Measurements from ENCODE around the gene PRDM8.

PRDM8 gene

DNA sequence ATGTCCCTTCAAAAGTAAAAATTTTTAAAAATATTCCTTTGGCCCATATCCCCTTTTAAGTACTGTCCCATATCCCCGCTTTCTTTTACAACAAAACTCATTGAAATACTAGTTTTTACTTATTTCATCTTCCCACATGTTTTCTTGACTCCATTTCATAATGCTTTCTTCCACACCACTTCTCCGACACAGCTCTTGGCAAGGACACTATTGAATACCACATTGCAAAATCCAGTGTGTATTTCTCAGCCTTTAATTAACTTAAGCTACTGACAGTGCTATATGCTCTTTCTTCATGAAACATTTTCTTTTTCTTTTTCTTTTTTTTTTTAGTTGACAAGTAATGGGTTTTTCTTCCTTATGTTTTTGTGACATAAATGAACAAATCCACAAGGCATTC lies 28.8 kb downstream of the PRDM8 start:
- H3K4me3 ChIP-seq (ENCODE audit: low read length): no peak overlapping the region
- no peak for TF ChIP-seq CTCF (conservative IDR thresholded peaks at IDR 0.05; ENCODE audit: low read length)
- peak; percentile 83 for DNase-seq (ENCODE audit: low read depth)

DNA sequence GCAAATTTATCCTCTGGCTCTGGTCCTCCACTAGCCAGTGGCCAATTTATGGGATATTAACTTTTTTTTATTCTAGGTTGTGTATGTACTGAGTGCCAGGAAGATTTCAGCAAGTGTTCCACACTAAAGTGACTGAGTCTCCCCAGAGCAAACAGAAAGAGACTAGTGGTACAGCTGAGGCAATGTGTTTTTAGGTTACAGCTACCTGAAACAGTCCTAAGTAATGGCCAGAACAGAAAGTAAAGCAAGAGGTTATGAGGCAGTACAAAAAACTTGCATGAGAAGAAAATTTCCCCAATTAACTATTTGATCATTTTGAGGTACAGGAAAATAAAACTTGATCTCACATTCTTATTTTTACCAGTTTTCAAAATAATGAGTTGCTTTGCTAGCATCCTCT lies 31.2 kb downstream of the PRDM8 start:
- no peak overlapping the region for H3K4me3 ChIP-seq (ENCODE audit: low read length)
- no peak for TF ChIP-seq CTCF (conservative IDR thresholded peaks at IDR 0.05; ENCODE audit: low read length)
- no peak for DNase-seq (ENCODE audit: low read depth)

DNA sequence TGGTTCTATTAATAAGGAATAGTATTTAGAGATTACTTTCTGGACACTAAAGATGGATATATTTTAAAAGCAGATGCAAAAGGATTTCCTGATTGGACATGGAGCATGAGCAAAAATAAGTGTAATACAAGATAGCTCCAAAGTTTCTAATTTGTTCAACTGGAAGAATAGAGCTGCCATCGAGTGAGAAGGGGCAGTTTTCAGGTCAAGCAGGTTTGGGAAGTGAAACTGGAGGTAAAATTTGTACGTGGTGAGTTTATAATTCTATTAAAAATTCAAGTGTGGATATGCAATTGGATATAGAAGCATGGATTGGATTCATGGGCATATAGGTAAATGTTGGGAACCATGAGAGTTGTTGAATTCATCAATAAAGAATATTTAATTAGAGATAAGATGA lies 31.8 kb downstream of the PRDM8 start:
- no peak overlapping the region for H3K4me3 ChIP-seq (ENCODE audit: low read length)
- no peak for TF ChIP-seq CTCF (conservative IDR thresholded peaks at IDR 0.05; ENCODE audit: low read length)
- no peak for DNase-seq (ENCODE audit: low read depth)

- no peak overlapping the region for H3K4me3 ChIP-seq (ENCODE audit: low read length)
- DNase-seq (ENCODE audit: low read depth): no peak
- TF ChIP-seq CTCF (conservative IDR thresholded peaks at IDR 0.05; ENCODE audit: low read length): no peak
Measured at GRCh38 chr4:80229590-80229989, 32.3 kb downstream of the PRDM8 start.

- no peak for TF ChIP-seq CTCF (conservative IDR thresholded peaks at IDR 0.05; ENCODE audit: low read length)
- DNase-seq (ENCODE audit: low read depth): peak; percentile 40
- no peak overlapping the region for H3K4me3 ChIP-seq (ENCODE audit: low read length)
Measured at GRCh38 chr4:80231180-80231579, 33.9 kb downstream of the PRDM8 start.

GRCh38 chr4:80232707-80233370 lies 35.5 kb downstream of the PRDM8 start:
- H3K4me3 ChIP-seq (ENCODE audit: low read length): no peak overlapping the region
- no peak for TF ChIP-seq CTCF (conservative IDR thresholded peaks at IDR 0.05; ENCODE audit: low read length)
- DNase-seq (ENCODE audit: low read depth): no peak

- TF ChIP-seq CTCF (conservative IDR thresholded peaks at IDR 0.05; ENCODE audit: low read length): no peak
- no peak overlapping the region for H3K4me3 ChIP-seq (ENCODE audit: low read length)
- DNase-seq (ENCODE audit: low read depth): no peak
Measured at GRCh38 chr4:80233390-80233789, 36.1 kb downstream of the PRDM8 start.

All from AG10803 (cell line).